HepG2 (cell line): ENCODE results near the gene DLX1. TPM values are rescaled to one million over a fixed set of nuclear protein-coding genes. Genes with fewer than 3 reads are reported as not detected.
A peak's percentile ranks its signal among the peaks of the same experiment; 100 is the strongest.

Source experiments
- ATAC-seq: fragments of 200-7000 bp; cut with Tn5 transposase; 3 replicates; pipeline ENCODE4 v1.9.1; 2020; ENCODE audit warnings: mild to moderate bottlenecking, moderate library complexity
- BruUV-seq: library from RNA; stranded (reverse); fragments of 400-500 nt; replicated peaks from 2 replicates; lab custom pipeline; 2021; lab: Mats Ljungman, UMichigan
- CTCF ChIA-PET: fragments of 300-600 bp; formaldehyde crosslinking; extraction: SDS; loops from one replicate; lab custom pipeline; 2021; ENCODE audit warnings: low total read pairs, inconsistent platforms, low intra/inter-chr PET ratio; lab: Yijun Ruan, JAX
- POLR2A ChIA-PET: fragments of 350-600 bp; sonication (Branson Sonifier 250); formaldehyde crosslinking; loops from one replicate; lab custom pipeline; 2020; ENCODE audit warnings: antibody characterized with exemption, inconsistent platforms; lab: Yijun Ruan, JAX
- DNase-seq: peaks from one replicate; pipeline ENCODE4 v3.0.0-alpha.2; 2015; ENCODE audit warnings: low spot score
- FAIRE-seq: peaks from 3 replicates; lab custom pipeline; 2011; peaks lifted over from hg19 to GRCh38; lab: Jason Lieb, UNC
- H2AFZ ChIP-seq: one replicate; pipeline ENCODE4 v1.6.1; 2011; ENCODE audit warnings: low read length, inconsistent platforms
- H3K27ac ChIP-seq: fragments of 300-600 bp; 3 replicates; pipeline ENCODE4 v1.8.0; 2011; ENCODE audit warnings: mixed run types, mild to moderate bottlenecking, mixed read lengths, low read length, inconsistent platforms; ENCODE audit not compliant: insufficient read depth; ENCODE audit errors: extremely low read length
- H3K27me3 ChIP-seq, 2 experiments: fragments of 200-600 bp in 1 of 2; 2 replicates in 1 of 2; 3 replicates in 1 of 2; pipeline versions ENCODE4 v1.6.0 to v1.8.0; 2011; ENCODE audit warnings: low read length in 2 of 2, mild to moderate bottlenecking in 2 of 2, moderate library complexity in 2 of 2, inconsistent platforms in 1 of 2; ENCODE audit not compliant: insufficient read depth in 2 of 2, control insufficient read depth in 1 of 2
- H3K36me3 ChIP-seq, 2 experiments: fragments of 200-600 bp in 1 of 2; replicated peaks in 1 of 2; 2 replicates in 1 of 2; 3 replicates in 1 of 2; pipeline versions ENCODE4 v1.5.1 to v1.8.0; 2011; ENCODE audit warnings: low read length in 2 of 2, inconsistent platforms in 1 of 2; ENCODE audit not compliant: insufficient read depth in 2 of 2, control insufficient read depth in 1 of 2
- H3K4me1 ChIP-seq: 2 replicates; pipeline ENCODE4 v1.5.1; 2012; ENCODE audit warnings: low read length, inconsistent platforms; ENCODE audit not compliant: insufficient read depth
- H3K4me2 ChIP-seq: 2 replicates; pipeline ENCODE4 v1.6.0; 2011; ENCODE audit warnings: low read depth, low read length, inconsistent platforms
- H3K4me3 ChIP-seq, 3 experiments: fragments of 200-600 bp in 1 of 3; sonication (generic), shearing (Covaris generic) in 1 of 3; replicated peaks in 1 of 3; 2 replicates each; pipeline ENCODE4 v1.5.1; 2011 to 2016; ENCODE audit warnings: low read length in 3 of 3, inconsistent platforms in 2 of 3, low read depth in 2 of 3, mild to moderate bottlenecking in 2 of 3, control low read depth in 1 of 3, mixed read lengths in 1 of 3; ENCODE audit not compliant: insufficient read depth in 1 of 3
- H3K79me2 ChIP-seq: one replicate; pipeline ENCODE4 v1.6.1; 2011; ENCODE audit warnings: low read length, inconsistent platforms; ENCODE audit not compliant: insufficient read depth
- H3K9ac ChIP-seq: 2 replicates; pipeline ENCODE4 v1.6.0; 2011; ENCODE audit warnings: mild to moderate bottlenecking, low read depth, low read length, inconsistent platforms; ENCODE audit not compliant: insufficient read depth
- H3K9me3 ChIP-seq: 2 replicates; pipeline ENCODE4 v1.5.1; 2012; ENCODE audit warnings: mild to moderate bottlenecking, low read length
- H4K20me1 ChIP-seq: 2 replicates; pipeline ENCODE4 v1.6.0; 2011; ENCODE audit warnings: inconsistent platforms, mild to moderate bottlenecking, low read length, moderate library complexity; ENCODE audit not compliant: insufficient read depth
- GMEB1 ChIP-seq: sonication (generic); formaldehyde crosslinking; IDR thresholded peaks from 2 replicates; pipeline ENCODE4 v1.5.1; 2020; ENCODE audit warnings: missing genetic modification reagents, mild to moderate bottlenecking, borderline replicate concordance
- JDP2 ChIP-seq: sonication (generic); formaldehyde crosslinking; IDR thresholded peaks from 2 replicates; pipeline ENCODE4 v1.8.1; 2022; ENCODE audit warnings: missing genetic modification reagents, borderline replicate concordance
- PATZ1 ChIP-seq: sonication (generic); formaldehyde crosslinking; IDR thresholded peaks from 2 replicates; pipeline ENCODE4 v1.4.0; 2020; ENCODE audit warnings: missing genetic modification reagents
- TCF7 ChIP-seq: sonication (generic); IDR thresholded peaks from 2 replicates; pipeline ENCODE4 v1.6.1; 2016; ENCODE audit warnings: antibody characterized with exemption, low read depth
- ZNF296 ChIP-seq: sonication (generic); formaldehyde crosslinking; conservative IDR thresholded peaks from 2 replicates; pipeline ENCODE4 v1.5.0; 2020; ENCODE audit warnings: mild to moderate bottlenecking, missing genetic modification reagents
- ZNF567 ChIP-seq: sonication (generic); formaldehyde crosslinking; IDR thresholded peaks from 2 replicates; pipeline ENCODE4 v1.8.1; 2023; ENCODE audit warnings: mild to moderate bottlenecking, missing genetic modification reagents, borderline replicate concordance
- ZNF768 ChIP-seq: sonication (generic); formaldehyde crosslinking; IDR thresholded peaks from 2 replicates; pipeline ENCODE4 v1.4.0; 2020; ENCODE audit warnings: missing genetic modification reagents
- WGBS: methylation state at CpG from one replicate; pipeline ENCODE4 v1.1.6; 2017; ENCODE audit warnings: low lambda C conversion rate; 5-methylcytosine and 5-hydroxymethylcytosine counted together
- in situ Hi-C: cut with HindIII; loops from 2 replicates; pipeline ENCODE4 v1.10.0; 2017; ENCODE audit warnings: low pct_unique_long_range_greater_than_20kb; ENCODE audit not compliant: extremely low pct_ligation_motif_present
- intact Hi-C: fragments of 100-400 bp; cut with micrococcal nuclease; formaldehyde crosslinking; loops from one replicate; pipeline ENCODE4 v1.10.0; 2022; ENCODE audit not compliant: unreplicated experiment
- polyA plus RNA-seq, 8 experiments: library from polyadenylated mRNA; depleted of rRNA in 3 of 8; stranded (reverse) in 7 of 8; unstranded in 1 of 8; fragments of >200 nt; fragmentation: Illumina TruSeq in 4 of 8; extraction: Trizol in 4 of 8; gene quantifications; 2 replicates each; pipeline versions ENCODE4 v1.2.1 to v1.2.3, GENCODE V29; 2011 to 2016; ENCODE audit warnings: low read depth in 4 of 8, missing spikeins in 1 of 8, mixed read lengths in 1 of 8; ENCODE audit not compliant: insufficient read depth in 1 of 8
- total RNA-seq, 5 experiments: library from RNA; depleted of rRNA; stranded (reverse); fragments of >200 nt; fragmentation: Illumina TruSeq; extraction: Trizol; gene quantifications; 2 replicates each; pipeline ENCODE4 v1.2.3, GENCODE V29; 2016; ENCODE audit warnings: low read depth in 1 of 5
- TF ChIP-seq, protein P1 (sequence below): sonication (generic); formaldehyde crosslinking; conservative IDR thresholded peaks from 2 replicates; pipeline ENCODE4 v1.4.0; 2020; ENCODE audit warnings: missing genetic modification reagents
- TF ChIP-seq, protein P2 (sequence below): sonication (generic); formaldehyde crosslinking; IDR thresholded peaks from 2 replicates; pipeline ENCODE4 v1.8.0; 2022; ENCODE audit warnings: missing genetic modification reagents, mild to moderate bottlenecking, borderline replicate concordance
- TF ChIP-seq, protein P3 (sequence below): sonication (generic); formaldehyde crosslinking; IDR thresholded peaks from 2 replicates; pipeline ENCODE4 v1.4.0; 2020; ENCODE audit warnings: missing genetic modification reagents

DLX1 gene
- total and polyA plus RNA-seq, 2 of the 13 experiments (the other 11 are each of a cell fraction or from before 2014, with no cell fraction given) = 0.18 to 0.86 TPM

GRCh38 chr2:172101821-172102390 is 16.6 kb downstream of the DLX1 start:
- Histone ChIP-seq H4K20me1 (no peaks in the 10 kb centered on the region; the same call in 1 of the 2 replicates), H3K79me2 (no peaks in the 10 kb centered on the region), H3K4me3 (peak overlapping the region; percentile 61 to 75 (median 65)), H3K9ac (peak overlapping the region; percentile 47), H3K36me3 (no peaks in the 10 kb centered on the region), H3K27ac (no peak overlapping the region), H3K9me3 (no peaks in the 10 kb centered on the region), H3K4me2 (peak overlapping the region; percentile 99), H2AFZ (no peak overlapping the region), H3K27me3 (peaks cover 10 to 44% of the 10 kb centered on the region in 2 experiments), H3K4me1 (peaks cover 69% of the 10 kb centered on the region)
- in situ Hi-C loops = loop anchor here (5.0 to 10.0 kb wide), 2 partner anchors 105 to 307 kb away; partner anchors contain the start of gene METAP1D
- ChIA-PET POLR2A (interaction anchor here (0.9 to 2.8 kb wide), 11 partner anchors 11 to 414 kb away, joined by 3 to 42 read pairs (median 7); partner anchors contain the start of genes DLX1, DYNC1I2 and SLC25A12), CTCF (no interaction called here)
- intact Hi-C loops = loop anchor here (1.0 to 10.0 kb wide), 6 partner anchors 17 to 1127 kb away; partner anchors contain the start of genes DLX1 and METAP1D
- ATAC-seq (peak; percentile 28), DNase-seq (no peak), FAIRE-seq (no peak)
- BruUV-seq = TSS peak; percentile 74
- WGBS = 1% methylated on average over 15 of the region's 36 CpGs
- TF ChIP-seq JDP2 (CRISPR knock-in tag) (no peak), ZNF768 (CRISPR knock-in tag) (0 out of 2 replicates have a peak, but pooled peaks have one; percentile 9), TCF7 (no peak), PATZ1 (CRISPR knock-in tag) (0 out of 2 replicates have a peak, but pooled peaks have one; percentile 2), GMEB1 (CRISPR knock-in tag) (0 out of 2 replicates have a peak, but pooled peaks have one; percentile 21), ZNF567 (0 out of 2 replicates have a peak, but pooled peaks have one; percentile 25), ZNF296 (CRISPR knock-in tag) (0 out of 2 replicates have a peak, but pooled peaks have one; percentile 22)
- TF ChIP-seq, protein P1, sequence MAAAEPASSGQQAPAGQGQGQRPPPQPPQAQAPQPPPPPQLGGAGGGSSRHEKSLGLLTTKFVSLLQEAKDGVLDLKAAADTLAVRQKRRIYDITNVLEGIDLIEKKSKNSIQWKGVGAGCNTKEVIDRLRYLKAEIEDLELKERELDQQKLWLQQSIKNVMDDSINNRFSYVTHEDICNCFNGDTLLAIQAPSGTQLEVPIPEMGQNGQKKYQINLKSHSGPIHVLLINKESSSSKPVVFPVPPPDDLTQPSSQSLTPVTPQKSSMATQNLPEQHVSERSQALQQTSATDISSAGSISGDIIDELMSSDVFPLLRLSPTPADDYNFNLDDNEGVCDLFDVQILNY = 0 out of 2 replicates have a peak, but pooled peaks have one; percentile 23
- TF ChIP-seq, protein P2, sequence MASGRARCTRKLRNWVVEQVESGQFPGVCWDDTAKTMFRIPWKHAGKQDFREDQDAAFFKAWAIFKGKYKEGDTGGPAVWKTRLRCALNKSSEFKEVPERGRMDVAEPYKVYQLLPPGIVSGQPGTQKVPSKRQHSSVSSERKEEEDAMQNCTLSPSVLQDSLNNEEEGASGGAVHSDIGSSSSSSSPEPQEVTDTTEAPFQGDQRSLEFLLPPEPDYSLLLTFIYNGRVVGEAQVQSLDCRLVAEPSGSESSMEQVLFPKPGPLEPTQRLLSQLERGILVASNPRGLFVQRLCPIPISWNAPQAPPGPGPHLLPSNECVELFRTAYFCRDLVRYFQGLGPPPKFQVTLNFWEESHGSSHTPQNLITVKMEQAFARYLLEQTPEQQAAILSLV (CRISPR knock-in tag) = peak; percentile 43; the same call in 1 of the 2 replicates
- TF ChIP-seq, protein P3, sequence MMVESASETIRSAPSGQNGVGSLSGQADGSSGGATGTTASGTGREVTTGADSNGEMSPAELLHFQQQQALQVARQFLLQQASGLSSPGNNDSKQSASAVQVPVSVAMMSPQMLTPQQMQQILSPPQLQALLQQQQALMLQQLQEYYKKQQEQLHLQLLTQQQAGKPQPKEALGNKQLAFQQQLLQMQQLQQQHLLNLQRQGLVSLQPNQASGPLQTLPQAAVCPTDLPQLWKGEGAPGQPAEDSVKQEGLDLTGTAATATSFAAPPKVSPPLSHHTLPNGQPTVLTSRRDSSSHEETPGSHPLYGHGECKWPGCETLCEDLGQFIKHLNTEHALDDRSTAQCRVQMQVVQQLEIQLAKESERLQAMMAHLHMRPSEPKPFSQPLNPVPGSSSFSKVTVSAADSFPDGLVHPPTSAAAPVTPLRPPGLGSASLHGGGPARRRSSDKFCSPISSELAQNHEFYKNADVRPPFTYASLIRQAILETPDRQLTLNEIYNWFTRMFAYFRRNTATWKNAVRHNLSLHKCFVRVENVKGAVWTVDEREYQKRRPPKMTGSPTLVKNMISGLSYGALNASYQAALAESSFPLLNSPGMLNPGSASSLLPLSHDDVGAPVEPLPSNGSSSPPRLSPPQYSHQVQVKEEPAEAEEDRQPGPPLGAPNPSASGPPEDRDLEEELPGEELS (CRISPR knock-in tag) = no peak
